SK-N-SH (cell line): ENCODE measurements around the gene SPTBN2.

ENCODE experiments used
- CHD2 ChIP-seq: fragments of 150-350 bp; IDR thresholded peaks from 2 replicates; pipeline ENCODE4 v1.6.1; 2018; ENCODE audit warnings: low read length; ENCODE audit not compliant: partially characterized antibody
- EZH2phosphoT487 ChIP-seq: fragments of 200-600 bp; sonication (generic); IDR thresholded peaks from 2 replicates; pipeline ENCODE4 v1.6.1; 2017; ENCODE audit warnings: low read depth, mixed run types, mild to moderate bottlenecking, antibody characterized with exemption, moderate library complexity, borderline replicate concordance
- GABPA ChIP-seq: IDR thresholded peaks from 2 replicates; pipeline ENCODE4 v1.4.0; 2012; ENCODE audit warnings: low read depth, mild to moderate bottlenecking
- NRF1 ChIP-seq: IDR thresholded peaks from 2 replicates; pipeline ENCODE4 v1.6.1; 2012; ENCODE audit warnings: low read depth, mild to moderate bottlenecking, low read length
- POLR2AphosphoS5 ChIP-seq: IDR thresholded peaks from 2 replicates; pipeline ENCODE4 v1.6.1; 2012; ENCODE audit warnings: low read depth, low read length
- RCOR1 ChIP-seq: fragments of 150-350 bp; IDR thresholded peaks from 2 replicates; pipeline ENCODE4 v1.6.1; 2017; ENCODE audit warnings: antibody characterized with exemption, low read length
- RFX5 ChIP-seq: IDR thresholded peaks from 2 replicates; pipeline ENCODE4 v1.6.1; 2012; ENCODE audit warnings: mild to moderate bottlenecking, improper control_type of control experiment, low read length
- RXRA ChIP-seq: IDR thresholded peaks from 2 replicates; pipeline ENCODE4 v1.4.0; 2012; ENCODE audit warnings: low read depth, mild to moderate bottlenecking, borderline replicate concordance
- SIN3A ChIP-seq: IDR thresholded peaks from 2 replicates; pipeline ENCODE4 v1.6.1; 2012; ENCODE audit warnings: low read depth, mild to moderate bottlenecking, low read length, moderate library complexity, borderline replicate concordance
- SMC3 ChIP-seq: IDR thresholded peaks from 2 replicates; pipeline ENCODE4 v1.6.1; 2012; ENCODE audit warnings: low read depth, low read length, improper control_type of control experiment
- TF ChIP-seq, protein P1 (sequence below): fragments of 200-600 bp; sonication (generic); IDR thresholded peaks from 2 replicates; pipeline ENCODE4 v1.6.1; 2017; ENCODE audit warnings: antibody characterized with exemption, mild to moderate bottlenecking, moderate library complexity

DNA sequence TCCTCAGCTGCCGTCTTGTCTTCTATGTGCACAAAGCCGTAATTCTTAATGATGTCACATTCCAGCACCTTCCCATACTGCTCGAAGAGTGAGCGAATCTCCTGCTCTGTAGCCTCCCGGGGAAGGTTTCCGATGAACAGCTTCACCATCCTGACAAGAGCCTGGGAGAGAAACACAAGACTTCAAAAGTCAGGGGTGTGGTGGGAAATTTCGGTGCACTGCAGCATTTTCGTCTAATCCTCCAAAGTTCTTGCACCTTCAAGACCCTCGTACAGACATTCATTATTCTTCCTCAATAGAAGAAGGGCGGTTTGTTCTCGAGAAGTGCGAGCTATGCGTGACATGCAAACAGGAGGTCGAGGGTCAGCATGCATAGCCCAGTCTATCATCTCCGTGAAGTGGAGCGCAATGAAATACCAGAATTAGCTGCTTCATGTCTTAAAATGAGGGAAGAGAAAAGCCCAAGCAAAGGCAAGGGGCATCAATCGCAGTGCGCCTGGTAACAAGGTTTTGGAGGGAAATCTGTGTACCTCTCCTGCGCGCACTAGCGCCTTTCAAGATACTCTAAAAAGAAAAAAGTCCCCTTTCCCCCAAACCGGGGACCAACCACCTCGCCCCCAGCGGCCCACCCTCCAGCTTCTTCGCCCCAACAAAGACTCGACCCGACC is 52.0 kb downstream of the SPTBN2 start:
- TF ChIP-seq EZH2phosphoT487, result no peak
- TF ChIP-seq, protein P1, sequence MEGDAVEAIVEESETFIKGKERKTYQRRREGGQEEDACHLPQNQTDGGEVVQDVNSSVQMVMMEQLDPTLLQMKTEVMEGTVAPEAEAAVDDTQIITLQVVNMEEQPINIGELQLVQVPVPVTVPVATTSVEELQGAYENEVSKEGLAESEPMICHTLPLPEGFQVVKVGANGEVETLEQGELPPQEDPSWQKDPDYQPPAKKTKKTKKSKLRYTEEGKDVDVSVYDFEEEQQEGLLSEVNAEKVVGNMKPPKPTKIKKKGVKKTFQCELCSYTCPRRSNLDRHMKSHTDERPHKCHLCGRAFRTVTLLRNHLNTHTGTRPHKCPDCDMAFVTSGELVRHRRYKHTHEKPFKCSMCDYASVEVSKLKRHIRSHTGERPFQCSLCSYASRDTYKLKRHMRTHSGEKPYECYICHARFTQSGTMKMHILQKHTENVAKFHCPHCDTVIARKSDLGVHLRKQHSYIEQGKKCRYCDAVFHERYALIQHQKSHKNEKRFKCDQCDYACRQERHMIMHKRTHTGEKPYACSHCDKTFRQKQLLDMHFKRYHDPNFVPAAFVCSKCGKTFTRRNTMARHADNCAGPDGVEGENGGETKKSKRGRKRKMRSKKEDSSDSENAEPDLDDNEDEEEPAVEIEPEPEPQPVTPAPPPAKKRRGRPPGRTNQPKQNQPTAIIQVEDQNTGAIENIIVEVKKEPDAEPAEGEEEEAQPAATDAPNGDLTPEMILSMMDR, result no peak
- TF ChIP-seq RCOR1, result no peak
- no peak for TF ChIP-seq NRF1
- no peak for TF ChIP-seq POLR2AphosphoS5
- TF ChIP-seq SIN3A, result no peak
- no peak for TF ChIP-seq GABPA
- no peak for TF ChIP-seq RFX5
- no peak for TF ChIP-seq CHD2
- no peak for TF ChIP-seq SMC3
- no peak for TF ChIP-seq RXRA
